ENCODE measurements around the gene CRY1.

The CRY1 gene

DNA sequence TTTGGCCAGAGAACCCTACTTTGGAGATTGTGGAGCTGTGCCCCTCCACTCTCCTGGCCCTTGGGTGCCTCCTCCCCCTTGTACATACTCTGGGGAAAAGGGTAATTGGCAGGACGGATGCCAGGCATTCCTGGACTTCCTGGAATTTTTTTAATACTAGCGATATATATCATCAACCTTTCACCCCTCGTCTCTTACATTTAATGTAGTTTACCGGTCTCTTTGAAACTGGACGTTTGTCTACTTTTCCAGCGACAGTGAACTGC lies 767 bp upstream of the CRY1 start:
- Histone ChIP-seq H3K9me3 (no peaks in the 10 kb centered on the region), H3K36me3 (no peaks in the 10 kb centered on the region), H3K27me3 (no peaks in the 10 kb centered on the region), H3K4me3 (ENCODE audit: low read depth, low read length) (peak overlapping the region; percentile 90), H3K4me1 (peaks cover 5% of the 10 kb centered on the region; the same call in 1 of the 2 replicates)
- DNase-seq, result no peak
- TF ChIP-seq, protein P1, sequence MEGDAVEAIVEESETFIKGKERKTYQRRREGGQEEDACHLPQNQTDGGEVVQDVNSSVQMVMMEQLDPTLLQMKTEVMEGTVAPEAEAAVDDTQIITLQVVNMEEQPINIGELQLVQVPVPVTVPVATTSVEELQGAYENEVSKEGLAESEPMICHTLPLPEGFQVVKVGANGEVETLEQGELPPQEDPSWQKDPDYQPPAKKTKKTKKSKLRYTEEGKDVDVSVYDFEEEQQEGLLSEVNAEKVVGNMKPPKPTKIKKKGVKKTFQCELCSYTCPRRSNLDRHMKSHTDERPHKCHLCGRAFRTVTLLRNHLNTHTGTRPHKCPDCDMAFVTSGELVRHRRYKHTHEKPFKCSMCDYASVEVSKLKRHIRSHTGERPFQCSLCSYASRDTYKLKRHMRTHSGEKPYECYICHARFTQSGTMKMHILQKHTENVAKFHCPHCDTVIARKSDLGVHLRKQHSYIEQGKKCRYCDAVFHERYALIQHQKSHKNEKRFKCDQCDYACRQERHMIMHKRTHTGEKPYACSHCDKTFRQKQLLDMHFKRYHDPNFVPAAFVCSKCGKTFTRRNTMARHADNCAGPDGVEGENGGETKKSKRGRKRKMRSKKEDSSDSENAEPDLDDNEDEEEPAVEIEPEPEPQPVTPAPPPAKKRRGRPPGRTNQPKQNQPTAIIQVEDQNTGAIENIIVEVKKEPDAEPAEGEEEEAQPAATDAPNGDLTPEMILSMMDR (IDR thresholded peaks at IDR 0.05; ENCODE audit: low read depth, low read length), result no peak

DNA sequence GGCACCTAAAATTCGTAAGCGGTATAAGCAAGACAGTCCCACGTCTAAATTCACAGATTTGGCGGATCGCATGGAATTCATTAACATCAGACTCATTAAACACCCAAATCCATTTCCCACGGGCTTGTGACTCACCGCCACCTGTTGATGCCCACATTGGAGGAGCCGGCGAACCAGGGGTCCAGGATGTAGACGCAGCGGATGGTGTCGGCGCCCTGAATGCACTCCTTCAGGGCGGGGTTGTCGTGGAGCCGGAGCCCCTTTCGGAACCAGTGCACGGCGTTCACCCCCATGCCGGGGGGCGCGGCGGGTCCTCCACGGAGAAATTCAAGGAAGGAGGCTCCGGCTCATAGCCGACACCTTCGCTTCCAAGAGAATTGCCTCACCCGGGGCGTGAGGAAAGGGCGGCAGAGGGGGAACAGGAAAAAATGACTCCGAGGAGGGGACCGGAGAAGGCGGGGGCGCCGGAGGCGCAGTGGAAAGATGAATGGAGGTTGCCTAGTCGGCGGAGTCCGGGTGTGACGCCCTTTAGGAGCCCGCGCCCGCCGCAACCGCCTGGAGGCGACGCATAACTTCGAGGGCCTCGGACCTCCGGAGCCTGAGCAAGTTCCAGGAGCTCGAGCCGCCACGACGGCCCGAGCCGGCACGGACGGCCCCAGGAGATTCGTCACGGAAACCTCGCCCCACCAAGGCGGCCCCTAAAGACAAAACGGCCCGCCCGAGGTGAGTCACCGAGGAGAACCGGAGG lies 506 bp downstream of the CRY1 start:
- H3K9me3 ChIP-seq, result no peaks in the 10 kb centered on the region
- TF ChIP-seq, protein P1 (IDR thresholded peaks at IDR 0.05; ENCODE audit: low read depth, low read length), result no peak
- DNase-seq, result peak; percentile 52
- H3K27me3 ChIP-seq, result no peaks in the 10 kb centered on the region
- peaks cover 5% of the 10 kb centered on the region; the same call in 1 of the 2 replicates for H3K4me1 ChIP-seq
- H3K36me3 ChIP-seq, result no peaks in the 10 kb centered on the region
- peak overlapping the region; percentile 90 for H3K4me3 ChIP-seq (ENCODE audit: low read depth, low read length)

DNA sequence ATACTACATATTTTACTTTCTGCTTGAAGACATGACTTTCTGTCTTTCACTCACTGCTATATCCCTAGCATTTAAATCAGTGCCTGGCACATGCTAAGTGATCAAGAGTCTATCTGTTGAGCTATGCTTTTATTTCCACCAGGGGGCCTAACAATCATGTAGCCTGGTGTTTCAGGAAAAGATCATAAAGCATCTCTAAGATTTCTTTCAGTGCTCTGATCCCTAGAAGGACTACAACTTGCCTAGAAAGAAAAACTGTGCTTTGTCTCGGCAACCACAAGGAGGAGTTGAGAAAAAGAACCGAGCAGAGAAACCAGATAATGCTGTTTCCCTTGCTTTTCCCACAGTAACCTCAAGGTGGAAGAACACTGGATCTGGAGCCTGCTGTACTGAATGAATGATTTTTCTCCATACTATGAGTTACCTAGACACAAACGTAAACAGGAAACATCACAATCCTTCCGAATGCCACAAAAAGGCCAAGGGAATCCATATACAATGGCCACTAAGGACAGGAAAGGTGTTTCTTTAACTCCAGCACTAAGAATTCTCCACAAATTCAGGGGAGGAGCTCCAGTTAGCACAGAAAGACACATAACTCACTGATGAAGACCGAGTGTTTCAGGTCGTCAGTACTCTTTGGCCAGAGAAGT lies 1.2 kb downstream of the CRY1 start:
- H3K4me3 ChIP-seq (ENCODE audit: low read depth, low read length), result peak overlapping the region; percentile 90

DNA sequence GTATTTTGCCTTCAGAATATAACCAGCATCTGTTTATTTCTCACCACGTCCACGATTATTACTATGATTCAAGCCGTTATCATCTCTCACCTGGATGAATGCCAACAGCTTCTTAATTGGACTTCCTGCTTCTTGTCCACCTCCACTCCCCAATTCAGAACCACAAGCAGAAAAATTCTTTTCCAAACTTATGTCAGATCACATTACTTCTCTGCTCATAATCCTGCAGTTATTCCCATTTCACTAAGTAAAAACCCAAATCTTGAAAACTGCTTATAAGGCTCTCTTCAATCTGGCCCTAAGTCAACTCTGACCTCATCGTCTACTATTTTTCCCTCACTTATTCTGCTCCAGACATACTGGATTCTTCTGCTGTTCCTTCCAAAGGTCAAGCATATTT lies 2.0 kb downstream of the CRY1 start:
- H3K4me3 ChIP-seq (ENCODE audit: low read depth, low read length), result peak overlapping the region; percentile 90
- DNase-seq, result no peak
- no peaks in the 10 kb centered on the region for H3K36me3 ChIP-seq
- TF ChIP-seq, protein P1 (IDR thresholded peaks at IDR 0.05; ENCODE audit: low read depth, low read length), result no peak
- H3K9me3 ChIP-seq, result no peaks in the 10 kb centered on the region
- no peaks in the 10 kb centered on the region for H3K27me3 ChIP-seq
- peaks cover 5% of the 10 kb centered on the region; the same call in 1 of the 2 replicates for H3K4me1 ChIP-seq

More for the DNA sequence above, 1.2 kb downstream of the CRY1 start:
- TF ChIP-seq, protein P1 (IDR thresholded peaks at IDR 0.05; ENCODE audit: low read depth, low read length), result peak; percentile 89
- DNase-seq, result peak; percentile 46
- H3K36me3 ChIP-seq, result no peaks in the 10 kb centered on the region
- no peaks in the 10 kb centered on the region for H3K27me3 ChIP-seq
- H3K4me1 ChIP-seq, result peaks cover 5% of the 10 kb centered on the region; the same call in 1 of the 2 replicates
- no peaks in the 10 kb centered on the region for H3K9me3 ChIP-seq

DNA sequence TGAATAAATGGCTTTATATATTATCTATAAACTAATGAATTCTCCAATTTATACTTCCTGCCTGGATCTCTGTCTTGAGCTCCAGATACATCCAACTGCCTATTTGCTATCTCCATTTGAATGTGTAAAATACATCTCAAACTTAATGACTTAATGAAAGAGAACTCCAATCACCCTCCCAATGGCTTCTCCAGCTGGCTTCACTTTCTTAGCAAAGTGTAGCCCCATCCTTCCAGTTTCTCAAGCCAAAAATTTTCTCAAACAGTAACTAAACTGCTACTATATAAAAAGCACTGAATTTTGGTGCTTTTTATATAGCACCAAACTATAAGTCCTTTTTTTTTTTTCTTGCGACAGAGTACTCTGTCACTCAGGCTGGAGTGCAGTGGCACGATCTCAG lies 2.6 kb downstream of the CRY1 start:
- H3K4me3 ChIP-seq (ENCODE audit: low read depth, low read length), result no peak overlapping the region
- no peaks in the 10 kb centered on the region for H3K36me3 ChIP-seq
- no peak for DNase-seq
- peaks cover 5% of the 10 kb centered on the region; the same call in 1 of the 2 replicates for H3K4me1 ChIP-seq
- TF ChIP-seq, protein P1 (IDR thresholded peaks at IDR 0.05; ENCODE audit: low read depth, low read length), result no peak
- H3K27me3 ChIP-seq, result no peaks in the 10 kb centered on the region
- H3K9me3 ChIP-seq, result no peaks in the 10 kb centered on the region

DNA sequence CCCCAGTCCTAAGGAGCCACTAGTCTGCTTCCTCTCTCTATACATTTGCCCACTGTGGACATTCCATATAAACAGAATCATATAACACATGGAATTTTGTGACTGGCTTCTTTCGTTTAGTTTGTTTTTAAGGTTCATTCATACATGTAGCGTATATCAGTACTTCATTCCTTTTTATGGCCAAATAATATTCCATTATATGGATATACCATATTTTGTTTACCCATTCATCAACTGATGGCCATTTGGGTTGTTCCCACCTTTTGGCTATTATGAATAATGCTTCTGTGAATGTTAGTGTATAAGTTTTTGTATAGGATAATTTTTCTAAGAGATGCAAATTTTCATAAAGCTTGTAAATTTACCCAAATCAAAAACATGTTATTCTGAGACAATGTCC lies 4.4 kb downstream of the CRY1 start:
- no peaks in the 10 kb centered on the region for H3K9me3 ChIP-seq
- peaks cover 5% of the 10 kb centered on the region; the same call in 1 of the 2 replicates for H3K4me1 ChIP-seq
- no peak overlapping the region for H3K4me3 ChIP-seq (ENCODE audit: low read depth, low read length)
- TF ChIP-seq, protein P1 (IDR thresholded peaks at IDR 0.05; ENCODE audit: low read depth, low read length), result no peak
- no peaks in the 10 kb centered on the region for H3K36me3 ChIP-seq
- H3K27me3 ChIP-seq, result no peaks in the 10 kb centered on the region
- DNase-seq, result no peak

Data from BE2C (cell line).